Omental fat pad (tissue), 4 donors: ENCODE measurements around the gene PALM3. TPM values are rescaled to one million over a fixed set of nuclear protein-coding genes. Genes with fewer than 3 reads are reported as not detected.

ENCODE experiments used
- total RNA-seq, 4 donors: library from RNA; depleted of rRNA; stranded (reverse); fragments of >200 nt; gene quantifications; one replicate each; pipeline ENCODE4 v1.1.0, GENCODE V29; 2016

The PALM3 gene
- total RNA-seq, 4 donors from 2014 or later = not detected

Other genes starting within 250 kb of the PALM3 start
- not detected for gene NANOS3, start 184.9 kb downstream of the PALM3 start, total RNA-seq
- gene BRME1, start 156.0 kb downstream of the PALM3 start, total RNA-seq = under 1 TPM in 2 of 4 donors, not detected in 2; 0.46 to 0.95 TPM
- 10 to 100 TPM; 12.3 to 24.9 (median 15.6) TPM for gene CC2D1A, start 155.9 kb downstream of the PALM3 start, total RNA-seq
- not detected for gene PODNL1, start 123.7 kb downstream of the PALM3 start, total RNA-seq
- 10 to 100 TPM in 3 of 4 donors, 1 to 10 TPM in 1; 8.9 to 22.9 (median 11.9) TPM for gene DCAF15, start 109.6 kb downstream of the PALM3 start, total RNA-seq
- gene RFX1, start 55.8 kb downstream of the PALM3 start, total RNA-seq = 1 to 10 TPM; 2.8 to 7.6 (median 3.2) TPM
- gene RLN3, start 33.9 kb downstream of the PALM3 start, total RNA-seq = not detected
- gene IL27RA, start 30.3 kb downstream of the PALM3 start, total RNA-seq = 10 to 100 TPM in 1 of 4 donors, 1 to 10 TPM in 3; 4.5 to 12.8 (median 6.3) TPM
- 1 to 10 TPM in 3 of 4 donors, not detected in 1; 1.6 to 3.0 (median 2.8) TPM for gene MISP3, start 10.7 kb upstream of the PALM3 start, total RNA-seq
- gene C19orf67, start 23.7 kb upstream of the PALM3 start, total RNA-seq = not detected
- 10 to 100 TPM in 2 of 4 donors, 1 to 10 TPM in 2; 8.6 to 22.5 (median 10.8) TPM for gene SAMD1, start 28.7 kb upstream of the PALM3 start, total RNA-seq
- 10 to 100 TPM; 31.5 to 56.1 (median 45.1) TPM for gene PRKACA, start 55.7 kb upstream of the PALM3 start, total RNA-seq
- 1 to 10 TPM in 1 of 4 donors, under 1 TPM in 2, not detected in 1; 0.37 to 2.5 (median 0.95) TPM for gene ASF1B, start 74.5 kb upstream of the PALM3 start, total RNA-seq
- 10 to 100 TPM in 3 of 4 donors, 1 to 10 TPM in 1; 7.7 to 18.0 (median 13.9) TPM for gene ADGRL1, start 144.1 kb upstream of the PALM3 start, total RNA-seq